GF-D8 (cell line): Measurements from ENCODE around the gene ANKS3.

Source experiments
- DNase-seq: peaks from one replicate; lab custom pipeline; 2025; lab: John Stamatoyannopoulos, UW

Gene ANKS3

GRCh38 chr16:4734063-4734729 is at the start of gene ANKS3, which contains the start of gene DNAAF8:
ANKS3 (minus strand) TSS chr16:4734271; CDS start chr16:4730149, 4,122 bp downstream.
DNAAF8 (plus strand) TSS chr16:4734537; CDS start chr16:4736515, 1,978 bp downstream.
- peak; percentile 82 for DNase-seq

- no peak for DNase-seq
Observed at GRCh38 chr16:4783251-4783950, 49.3 kb upstream of the ANKS3 start.

- no peak for DNase-seq
Observed at GRCh38 chr16:4780235-4780634, 46.2 kb upstream of the ANKS3 start.

GRCh38 chr16:4778050-4778392 is 44.0 kb upstream of the ANKS3 start:
- no peak for DNase-seq

- no peak for DNase-seq
Observed at GRCh38 chr16:4777339-4778049, 43.4 kb upstream of the ANKS3 start.

- no peak for DNase-seq
Observed at GRCh38 chr16:4776141-4776705, 42.2 kb upstream of the ANKS3 start.

GRCh38 chr16:4775005-4775404 is 40.9 kb upstream of the ANKS3 start:
- DNase-seq: no peak

GRCh38 chr16:4772351-4772750 is 38.3 kb upstream of the ANKS3 start:
- DNase-seq: no peak

GRCh38 chr16:4771646-4772045 is 37.6 kb upstream of the ANKS3 start:
- no peak for DNase-seq

GRCh38 chr16:4769306-4769638 is 35.2 kb upstream of the ANKS3 start:
- no peak for DNase-seq

GRCh38 chr16:4768549-4769305 is 34.7 kb upstream of the ANKS3 start:
- DNase-seq: peak; percentile 60

GRCh38 chr16:4767872-4768548 is 33.9 kb upstream of the ANKS3 start:
- no peak for DNase-seq

- DNase-seq: peak; percentile 82
Observed at GRCh38 chr16:4766875-4767628, 33.0 kb upstream of the ANKS3 start, which contains the start of gene ZNF500. ZNF500 (minus strand) TSS chr16:4767162; CDS start chr16:4765978, 1,184 bp downstream.

- DNase-seq: no peak
Observed at GRCh38 chr16:4765511-4766474, 31.7 kb upstream of the ANKS3 start.

- no peak for DNase-seq
Observed at GRCh38 chr16:4763791-4764190, 29.7 kb upstream of the ANKS3 start.

- DNase-seq: no peak
Observed at GRCh38 chr16:4762205-4762604, 28.1 kb upstream of the ANKS3 start.

GRCh38 chr16:4760221-4760910 is 26.3 kb upstream of the ANKS3 start:
- no peak for DNase-seq

- no peak for DNase-seq
Observed at GRCh38 chr16:4755687-4756086, 21.6 kb upstream of the ANKS3 start.

GRCh38 chr16:4754865-4755264 is 20.8 kb upstream of the ANKS3 start:
- no peak for DNase-seq
